Amniotic epithelial cell (primary cell): ENCODE results near the gene MPPED2.

Experiments
- DNase-seq: peaks from one replicate; pipeline ENCODE4 v3.0.0-alpha.2; 2010; ENCODE audit warnings: low read depth

The MPPED2 gene

GRCh38 chr11:30453705-30454104 lies 132.4 kb downstream of the MPPED2 start:
- DNase-seq, result no peak

- DNase-seq, result no peak
Measured at GRCh38 chr11:30452842-30453241, 133.3 kb downstream of the MPPED2 start.

- DNase-seq, result no peak
Measured at GRCh38 chr11:30452114-30452513, 134.0 kb downstream of the MPPED2 start.

GRCh38 chr11:30451626-30452025 lies 134.5 kb downstream of the MPPED2 start:
- no peak for DNase-seq

- DNase-seq, result no peak
Measured at GRCh38 chr11:30451167-30451566, 135.0 kb downstream of the MPPED2 start.

GRCh38 chr11:30447058-30447640 lies 139.0 kb downstream of the MPPED2 start:
- no peak for DNase-seq

- no peak for DNase-seq
Measured at GRCh38 chr11:30446520-30446919, 139.6 kb downstream of the MPPED2 start.

- no peak for DNase-seq
Measured at GRCh38 chr11:30445056-30445455, 141.1 kb downstream of the MPPED2 start.

GRCh38 chr11:30440510-30440909 lies 145.6 kb downstream of the MPPED2 start:
- no peak for DNase-seq

- no peak for DNase-seq
Measured at GRCh38 chr11:30436801-30437200, 149.4 kb downstream of the MPPED2 start.

- DNase-seq, result no peak
Measured at GRCh38 chr11:30435488-30435887, 150.7 kb downstream of the MPPED2 start.

GRCh38 chr11:30434901-30435300 lies 151.3 kb downstream of the MPPED2 start:
- no peak for DNase-seq

GRCh38 chr11:30433831-30434230 lies 152.3 kb downstream of the MPPED2 start:
- no peak for DNase-seq

GRCh38 chr11:30432716-30433115 lies 153.4 kb downstream of the MPPED2 start:
- DNase-seq, result no peak

- no peak for DNase-seq
Measured at GRCh38 chr11:30432178-30432577, 154.0 kb downstream of the MPPED2 start.

GRCh38 chr11:30431127-30431814 lies 154.9 kb downstream of the MPPED2 start:
- no peak for DNase-seq

- no peak for DNase-seq
Measured at GRCh38 chr11:30429550-30429949, 156.6 kb downstream of the MPPED2 start.

GRCh38 chr11:30426781-30427180 lies 159.4 kb downstream of the MPPED2 start:
- no peak for DNase-seq

- DNase-seq, result no peak
Measured at GRCh38 chr11:30424844-30425243, 161.3 kb downstream of the MPPED2 start.

- DNase-seq, result no peak
Measured at GRCh38 chr11:30424321-30424720, 161.8 kb downstream of the MPPED2 start.

GRCh38 chr11:30423886-30424285 lies 162.3 kb downstream of the MPPED2 start:
- no peak for DNase-seq

- DNase-seq, result no peak
Measured at GRCh38 chr11:30423279-30423648, 162.9 kb downstream of the MPPED2 start.

- DNase-seq, result no peak
Measured at GRCh38 chr11:30422447-30423278, 163.5 kb downstream of the MPPED2 start.
